Kidney (tissue), 14 donors: ENCODE results near the gene DICER1. TPM values are rescaled to one million over a fixed set of nuclear protein-coding genes. Genes with fewer than 3 reads are reported as not detected.

Experiments
- DNase-seq, 5 donors: peaks; one replicate each; pipeline ENCODE4 v3.0.0-alpha.2; 2013 to 2020
- FAIRE-seq: peaks from 2 replicates; lab custom pipeline; 2012; peaks lifted over from hg19 to GRCh38; lab: Jason Lieb, UNC
- H3K27ac ChIP-seq, 2 donors: one replicate each; pipeline ENCODE4 v1.7.0; 2013; ENCODE audit warnings: low read depth in 2 of 2, low read length in 2 of 2, inconsistent platforms in 1 of 2
- H3K27me3 ChIP-seq: one replicate; pipeline ENCODE4 v1.7.1; 2013; ENCODE audit warnings: low read length, inconsistent platforms; ENCODE audit not compliant: control insufficient read depth, insufficient read depth
- H3K36me3 ChIP-seq, 3 donors: one replicate each; pipeline versions ENCODE4 v1.7.0 to v1.7.1; 2013; ENCODE audit warnings: low read length in 3 of 3, control low read depth in 1 of 3, inconsistent platforms in 1 of 3; ENCODE audit not compliant: insufficient read depth in 3 of 3, control insufficient read depth in 2 of 3
- H3K4me1 ChIP-seq, 3 donors: one replicate each; pipeline versions ENCODE4 v1.7.0 to v1.7.1; 2013; ENCODE audit warnings: low read length in 3 of 3, inconsistent platforms in 1 of 3, low read depth in 1 of 3; ENCODE audit not compliant: control insufficient read depth in 2 of 3, insufficient read depth in 2 of 3
- H3K4me3 ChIP-seq, 3 donors: one replicate each; pipeline versions ENCODE4 v1.7.0 to v1.8.1; 2013; ENCODE audit warnings: low read length in 3 of 3, control low read depth in 1 of 3, inconsistent platforms in 1 of 3
- H3K9ac ChIP-seq, 3 donors: one replicate each; pipeline versions ENCODE4 v1.7.0 to v1.7.1; 2013; ENCODE audit warnings: low read length in 3 of 3, control low read depth in 1 of 3, inconsistent platforms in 1 of 3
- H3K9me3 ChIP-seq, 3 donors: one replicate each; pipeline versions ENCODE4 v1.7.0 to v1.7.1; 2013; ENCODE audit warnings: low read length in 3 of 3, control low read depth in 1 of 3, inconsistent platforms in 1 of 3; ENCODE audit not compliant: control insufficient read depth in 2 of 3, insufficient read depth in 1 of 3
- intact Hi-C: fragments of 100-400 bp; cut with DNase I; formaldehyde crosslinking; loops from one replicate; pipeline ENCODE4 v1.11.1; 2022
- polyA plus RNA-seq: library from polyadenylated mRNA; stranded (reverse); fragments of 350-450 nt; fragmentation: Illumina TruSeq; extraction: RNeasy Lipid Tissue Mini Kit (QIAGEN cat#74804); gene quantifications from one replicate; pipeline ENCODE4 v1.2.3, GENCODE V29; 2014; ENCODE audit warnings: low read depth, low replicate concordance; ENCODE audit not compliant: insufficient read depth
- total RNA-seq: library from RNA; stranded (reverse); fragmentation: NEBNext Ultra II Directional; extraction: Animal tissue kit (Norgen Biotek cat#: 25700); gene quantifications from one replicate; pipeline ENCODE4 v1.2.1, GENCODE V29; 2021
- TF ChIP-seq, protein P1 (sequence below): IDR thresholded peaks from 3 replicates; pipeline ENCODE4 v1.5.1; 2012; ENCODE audit warnings: mild to moderate bottlenecking, moderate library complexity, borderline replicate concordance; ENCODE audit not compliant: insufficient read depth; ENCODE audit errors: extremely low read depth
- donor health status: control.
- donor health status: control.
- donor health status: control.
- donor health status: control.
- donor health status: control.
- donor health status: DM: yes; HTN: yes; CAD: no.
- donor health status: Normal renal cell carcinoma (clear cell type).

Gene DICER1
- total and polyA plus RNA-seq, 2 donors from 2014 or later, result 6.0 to 83.6 TPM

DNA sequence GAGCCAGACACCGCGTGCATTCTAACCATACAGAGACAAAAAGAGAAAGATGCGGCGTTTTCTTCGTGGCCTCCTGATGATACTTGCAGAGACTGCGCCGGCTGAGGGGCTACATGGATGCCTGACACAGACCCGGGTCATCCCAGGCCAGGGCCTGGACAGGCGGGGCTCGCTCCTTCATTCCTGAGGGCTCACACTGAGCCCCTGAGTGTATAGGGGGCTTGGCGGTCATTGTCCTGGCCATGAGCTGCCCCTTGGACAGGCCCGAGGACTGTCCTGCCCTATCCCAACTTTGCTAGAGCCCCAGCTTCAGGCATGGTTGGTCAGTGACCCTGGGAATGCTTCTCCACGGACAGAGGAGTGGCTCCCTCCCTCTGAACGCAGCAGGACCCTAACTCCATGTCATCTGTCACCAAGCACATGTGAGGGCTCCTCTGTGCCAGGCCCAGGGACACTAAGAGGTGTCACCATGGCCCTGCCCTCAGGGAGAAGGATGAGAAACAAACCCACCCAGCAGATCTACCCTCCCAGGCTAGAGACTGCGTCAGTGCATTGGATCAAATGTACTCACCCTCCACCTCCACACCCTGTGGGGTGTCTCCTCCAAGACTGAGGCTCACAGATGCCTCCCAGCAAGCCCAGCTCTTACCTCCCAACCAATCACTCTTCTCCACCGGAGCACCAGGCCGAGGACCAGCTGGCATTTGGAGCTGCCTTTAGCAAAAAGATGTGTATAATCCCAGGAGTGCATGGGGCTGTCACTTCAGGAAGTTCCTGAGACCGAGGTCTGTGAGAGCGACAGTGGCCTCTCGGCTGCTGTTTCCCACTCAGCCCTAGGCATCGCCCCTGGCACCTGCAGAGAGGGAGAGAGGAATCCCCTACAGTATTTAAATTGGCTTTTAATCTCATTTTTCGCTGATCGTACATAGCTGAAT lies 102.7 kb downstream of the DICER1 start:
- no peak overlapping the region for H3K4me3 ChIP-seq
- no peak for FAIRE-seq
- H3K9ac ChIP-seq, result no peak overlapping the region
- no peaks in the 10 kb centered on the region for H3K36me3 ChIP-seq
- no peak overlapping the region for H3K27ac ChIP-seq
- H3K4me1 ChIP-seq, result no peaks in the 10 kb centered on the region
- intact Hi-C loops, result no loop called here
- TF ChIP-seq, protein P1, sequence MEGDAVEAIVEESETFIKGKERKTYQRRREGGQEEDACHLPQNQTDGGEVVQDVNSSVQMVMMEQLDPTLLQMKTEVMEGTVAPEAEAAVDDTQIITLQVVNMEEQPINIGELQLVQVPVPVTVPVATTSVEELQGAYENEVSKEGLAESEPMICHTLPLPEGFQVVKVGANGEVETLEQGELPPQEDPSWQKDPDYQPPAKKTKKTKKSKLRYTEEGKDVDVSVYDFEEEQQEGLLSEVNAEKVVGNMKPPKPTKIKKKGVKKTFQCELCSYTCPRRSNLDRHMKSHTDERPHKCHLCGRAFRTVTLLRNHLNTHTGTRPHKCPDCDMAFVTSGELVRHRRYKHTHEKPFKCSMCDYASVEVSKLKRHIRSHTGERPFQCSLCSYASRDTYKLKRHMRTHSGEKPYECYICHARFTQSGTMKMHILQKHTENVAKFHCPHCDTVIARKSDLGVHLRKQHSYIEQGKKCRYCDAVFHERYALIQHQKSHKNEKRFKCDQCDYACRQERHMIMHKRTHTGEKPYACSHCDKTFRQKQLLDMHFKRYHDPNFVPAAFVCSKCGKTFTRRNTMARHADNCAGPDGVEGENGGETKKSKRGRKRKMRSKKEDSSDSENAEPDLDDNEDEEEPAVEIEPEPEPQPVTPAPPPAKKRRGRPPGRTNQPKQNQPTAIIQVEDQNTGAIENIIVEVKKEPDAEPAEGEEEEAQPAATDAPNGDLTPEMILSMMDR, result no peak
- no peaks in the 10 kb centered on the region for H3K9me3 ChIP-seq
- peak in 1 of 5 donors; percentile 11 for DNase-seq
- no peaks in the 10 kb centered on the region for H3K27me3 ChIP-seq

GRCh38 chr14:95052016-95052585 lies 105.2 kb downstream of the DICER1 start:
- TF ChIP-seq, protein P1, result no peak
- no peak overlapping the region for H3K9ac ChIP-seq
- H3K27me3 ChIP-seq, result no peaks in the 10 kb centered on the region
- no peaks in the 10 kb centered on the region for H3K36me3 ChIP-seq
- peak in 1 of 5 donors; percentile 31 for DNase-seq
- FAIRE-seq, result no peak
- intact Hi-C loops, result no loop called here
- H3K4me3 ChIP-seq, result no peak overlapping the region
- peaks cover 0 to 3% (median 0%) of the 10 kb centered on the region in 3 donors for H3K4me1 ChIP-seq
- no peak overlapping the region for H3K27ac ChIP-seq
- H3K9me3 ChIP-seq, result no peaks in the 10 kb centered on the region

DNA sequence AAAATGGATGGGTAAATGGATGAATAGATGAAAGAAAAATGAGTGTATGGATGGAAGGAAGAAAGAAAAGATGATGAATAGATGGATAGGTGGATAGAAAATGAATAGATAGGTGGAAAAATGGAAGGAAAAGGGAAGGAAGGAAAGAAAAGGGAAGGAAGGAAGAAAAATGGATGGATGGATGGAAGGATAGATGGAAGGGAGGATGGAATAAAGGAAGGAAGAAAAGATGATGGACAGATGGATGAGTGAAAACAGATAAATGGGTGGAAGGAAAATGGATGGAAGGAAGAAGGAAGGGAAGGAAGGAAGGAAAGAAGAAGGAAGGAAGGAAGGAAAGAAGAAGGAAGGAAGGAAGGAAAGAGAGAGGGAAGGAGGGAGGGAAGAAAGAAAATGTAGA lies 107.4 kb downstream of the DICER1 start:
- no peak for FAIRE-seq
- Histone ChIP-seq H3K4me3 (no peak overlapping the region), H3K9me3 (no peaks in the 10 kb centered on the region), H3K27ac (no peak overlapping the region), H3K27me3 (peaks cover 2% of the 10 kb centered on the region), H3K36me3 (no peaks in the 10 kb centered on the region), H3K9ac (no peak overlapping the region), H3K4me1 (peaks cover 0 to 5% (median 0%) of the 10 kb centered on the region in 3 donors)
- intact Hi-C loops, result no loop called here
- DNase-seq, result no peak
- TF ChIP-seq, protein P1, result no peak
